HG02973 (cell line): ENCODE measurements around the gene CHST8.

Experiments used
- ATAC-seq: cut with Tn5 transposase; IDR thresholded peaks from one replicate; pipeline ENCODE4 v1.9.1; 2021; ENCODE audit warnings: moderate library complexity; ENCODE audit not compliant: unreplicated experiment

CHST8 gene

DNA sequence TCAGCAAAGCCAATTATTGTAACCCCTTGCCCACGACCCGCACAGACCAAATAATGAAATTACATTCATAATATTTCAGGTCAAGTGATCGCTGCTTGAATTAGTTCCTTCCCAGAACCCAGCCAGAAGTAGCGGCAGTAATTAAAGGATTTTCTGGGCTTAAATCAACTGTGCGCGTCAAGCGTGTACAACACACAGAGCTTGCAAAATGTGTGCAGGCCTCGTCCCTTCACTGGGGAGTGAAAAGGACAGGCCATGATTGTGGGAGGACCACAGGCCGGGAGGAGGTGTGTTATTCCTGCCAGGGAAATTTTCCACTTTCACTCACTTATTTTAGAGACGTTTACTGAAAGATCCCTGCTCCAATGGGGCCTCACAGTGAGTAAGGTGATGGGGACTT is 84.9 kb downstream of the CHST8 start:
- ATAC-seq: no peak

DNA sequence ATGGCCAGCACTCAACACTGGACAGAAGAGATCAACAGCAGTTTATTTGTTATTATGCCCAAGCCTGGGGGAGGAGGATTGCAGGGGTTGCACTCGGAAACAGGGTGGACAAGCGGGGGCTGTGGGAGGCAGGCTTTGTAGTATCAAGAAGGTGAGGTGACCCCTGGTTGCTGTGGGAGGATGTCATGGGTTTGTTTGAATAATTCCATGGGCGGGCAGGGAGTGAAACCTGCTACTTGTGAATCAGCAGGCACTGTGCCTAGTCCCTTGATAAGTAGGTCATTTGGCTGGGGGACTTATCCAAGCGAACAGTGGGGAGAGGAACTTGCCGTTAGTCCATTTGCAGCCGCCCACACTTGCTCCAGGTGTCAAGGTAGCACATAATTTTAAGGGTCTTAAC is 90.5 kb downstream of the CHST8 start:
- no peak for ATAC-seq

DNA sequence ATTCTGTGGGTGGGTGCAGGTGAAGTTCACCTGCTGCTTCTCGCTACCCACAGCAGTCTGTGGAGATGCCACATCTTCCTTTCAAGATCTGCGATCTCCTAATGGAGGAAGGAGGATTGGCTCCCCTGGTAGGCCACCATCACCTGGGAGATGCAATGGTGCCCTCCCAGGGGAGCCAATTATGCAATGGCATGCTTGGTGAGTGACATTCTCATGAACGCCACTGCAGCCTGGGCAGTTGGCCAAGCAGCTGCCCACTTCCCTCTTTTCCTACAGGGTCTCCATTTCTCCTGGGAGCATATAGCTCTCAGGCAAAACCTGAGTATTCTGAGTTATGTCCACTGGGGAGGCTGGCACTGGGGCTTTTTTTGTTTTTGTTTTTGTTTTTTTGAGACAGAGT is 91.4 kb downstream of the CHST8 start:
- ATAC-seq: no peak

DNA sequence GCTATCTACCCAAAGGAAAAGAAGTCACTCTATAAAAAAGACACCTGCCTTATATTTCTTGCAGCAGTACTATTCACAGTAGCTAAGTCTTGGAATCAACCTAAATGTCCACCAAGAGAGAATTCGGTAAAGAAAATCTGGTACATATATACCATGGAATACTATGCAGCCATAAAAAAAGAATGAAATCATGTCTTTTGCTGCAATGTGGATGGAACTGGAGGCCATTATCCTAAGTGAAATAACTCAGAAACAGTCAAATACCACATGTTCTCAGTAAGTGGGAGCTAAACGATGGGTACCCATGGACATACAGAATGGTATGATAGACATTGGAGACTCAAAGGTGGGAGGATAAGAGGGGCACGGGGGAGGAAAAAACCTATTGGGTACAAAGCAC is 92.4 kb downstream of the CHST8 start:
- ATAC-seq: no peak

DNA sequence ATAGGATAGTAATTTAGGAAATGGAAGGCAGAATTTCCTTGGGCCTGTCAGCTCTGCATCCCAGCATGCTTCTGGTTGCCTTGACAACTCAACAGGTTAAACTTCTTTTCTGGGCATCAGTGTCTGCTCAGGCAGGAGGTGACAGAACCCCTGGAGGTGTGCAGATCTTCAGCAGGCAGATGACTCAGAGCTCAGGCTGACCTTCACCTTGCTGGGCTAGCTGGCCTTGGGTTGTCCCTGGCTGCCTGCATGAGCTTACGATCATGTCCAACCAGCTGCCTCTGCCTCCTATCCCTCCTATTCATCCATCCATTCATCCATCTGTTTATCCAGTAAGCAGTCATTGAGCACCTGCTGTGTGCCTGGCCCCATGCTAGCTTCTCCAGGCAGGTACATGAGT is 93.7 kb downstream of the CHST8 start:
- no peak for ATAC-seq

DNA sequence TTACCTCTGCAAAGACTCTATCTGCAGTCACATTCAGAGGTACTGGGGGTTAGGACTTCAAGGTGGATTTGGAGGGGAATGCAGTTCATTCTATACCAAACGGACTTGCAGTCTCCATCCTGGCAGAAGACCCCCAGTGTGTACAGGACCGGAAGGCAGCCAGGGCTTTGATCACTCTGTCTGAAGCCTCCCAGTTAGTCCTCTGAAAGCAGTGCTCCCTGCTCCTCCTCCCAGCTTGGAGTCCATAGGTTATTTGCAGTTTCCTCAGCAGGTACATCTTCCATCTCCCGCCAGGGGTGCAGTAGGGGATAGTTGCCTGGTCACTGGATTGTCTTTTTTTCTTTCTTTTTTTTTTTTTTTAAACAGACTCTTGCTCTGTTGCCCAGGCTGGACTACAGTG is 96.1 kb downstream of the CHST8 start:
- no peak for ATAC-seq

DNA sequence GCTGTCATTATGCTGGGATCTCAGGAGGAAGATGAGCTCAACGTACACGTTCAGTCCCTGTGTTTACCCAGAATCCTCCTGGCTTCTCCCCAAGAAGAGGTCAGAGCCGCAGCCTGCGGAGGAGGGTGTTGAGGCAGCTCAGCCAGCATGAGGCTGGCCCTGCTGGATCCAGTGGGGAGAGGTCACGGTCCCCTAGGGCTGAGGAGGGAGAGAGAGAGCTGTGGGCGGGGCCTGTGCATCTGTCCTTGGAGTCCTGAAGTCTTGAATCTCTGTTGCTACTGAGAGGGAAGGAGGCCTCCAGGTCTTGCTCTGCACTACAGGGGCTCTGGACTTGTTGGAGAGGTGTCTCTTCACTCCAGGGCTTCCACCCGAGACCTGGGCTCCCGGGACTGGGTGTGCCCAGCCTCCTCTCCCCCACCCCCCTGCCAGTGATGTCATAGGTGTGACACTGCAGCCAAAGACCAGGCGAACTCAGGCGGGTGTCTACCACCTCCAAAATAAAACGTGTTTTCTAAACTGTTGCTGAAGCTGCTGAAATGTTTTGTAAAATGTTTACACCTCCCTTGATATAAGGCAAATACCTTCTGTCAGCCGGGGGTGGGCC is 97.0 kb downstream of the CHST8 start:
- ATAC-seq: no peak

DNA sequence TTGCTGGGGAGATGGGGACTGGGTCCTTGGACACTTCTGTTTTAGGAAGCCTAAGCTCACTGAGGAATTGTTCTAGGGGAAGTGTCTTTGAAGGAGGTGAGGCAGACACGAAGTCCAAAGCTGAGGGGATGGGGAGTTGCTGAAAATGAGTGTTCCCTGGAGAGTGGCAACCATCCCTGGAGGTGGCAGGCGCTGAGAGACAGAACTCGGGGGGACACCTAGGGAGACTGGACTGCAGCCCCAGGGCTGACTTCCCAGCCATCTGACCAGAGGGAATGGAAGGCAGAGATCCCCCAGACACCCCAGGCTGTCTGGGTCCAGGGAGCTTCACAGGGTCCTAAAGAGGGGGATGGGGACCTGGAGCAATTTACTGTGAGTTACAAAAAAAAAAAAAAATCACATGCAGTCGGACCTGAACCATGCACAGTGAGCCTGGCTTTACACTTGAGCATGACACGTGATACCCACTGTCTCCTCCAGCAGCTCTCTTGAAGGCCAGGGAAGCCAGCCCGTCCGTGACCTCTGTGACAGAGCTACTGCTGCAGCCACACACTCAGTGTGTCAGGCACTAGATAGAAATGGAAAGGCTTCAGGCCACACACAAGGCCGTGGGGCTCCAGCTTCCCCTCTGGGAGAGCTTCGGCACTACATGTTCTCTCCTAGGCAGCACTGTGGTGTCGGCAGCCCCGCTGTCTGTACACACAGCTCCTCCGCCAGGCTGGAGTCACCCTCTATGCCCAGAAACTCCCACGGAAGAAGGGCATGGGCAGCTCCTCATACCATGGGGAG is 97.8 kb downstream of the CHST8 start:
- no peak for ATAC-seq

DNA sequence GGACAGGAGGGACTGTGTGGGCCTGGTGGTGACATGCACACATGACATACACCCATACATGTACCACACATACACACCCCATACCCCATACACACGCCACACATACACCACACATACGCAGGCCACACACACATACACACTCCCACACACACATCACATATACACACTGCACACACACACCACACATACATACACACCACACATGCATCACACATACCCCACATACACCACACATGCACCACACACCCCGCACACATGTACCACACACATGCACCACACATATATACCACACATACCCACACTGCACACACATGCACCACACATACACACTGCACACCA is 98.4 kb downstream of the CHST8 start:
- no peak for ATAC-seq

DNA sequence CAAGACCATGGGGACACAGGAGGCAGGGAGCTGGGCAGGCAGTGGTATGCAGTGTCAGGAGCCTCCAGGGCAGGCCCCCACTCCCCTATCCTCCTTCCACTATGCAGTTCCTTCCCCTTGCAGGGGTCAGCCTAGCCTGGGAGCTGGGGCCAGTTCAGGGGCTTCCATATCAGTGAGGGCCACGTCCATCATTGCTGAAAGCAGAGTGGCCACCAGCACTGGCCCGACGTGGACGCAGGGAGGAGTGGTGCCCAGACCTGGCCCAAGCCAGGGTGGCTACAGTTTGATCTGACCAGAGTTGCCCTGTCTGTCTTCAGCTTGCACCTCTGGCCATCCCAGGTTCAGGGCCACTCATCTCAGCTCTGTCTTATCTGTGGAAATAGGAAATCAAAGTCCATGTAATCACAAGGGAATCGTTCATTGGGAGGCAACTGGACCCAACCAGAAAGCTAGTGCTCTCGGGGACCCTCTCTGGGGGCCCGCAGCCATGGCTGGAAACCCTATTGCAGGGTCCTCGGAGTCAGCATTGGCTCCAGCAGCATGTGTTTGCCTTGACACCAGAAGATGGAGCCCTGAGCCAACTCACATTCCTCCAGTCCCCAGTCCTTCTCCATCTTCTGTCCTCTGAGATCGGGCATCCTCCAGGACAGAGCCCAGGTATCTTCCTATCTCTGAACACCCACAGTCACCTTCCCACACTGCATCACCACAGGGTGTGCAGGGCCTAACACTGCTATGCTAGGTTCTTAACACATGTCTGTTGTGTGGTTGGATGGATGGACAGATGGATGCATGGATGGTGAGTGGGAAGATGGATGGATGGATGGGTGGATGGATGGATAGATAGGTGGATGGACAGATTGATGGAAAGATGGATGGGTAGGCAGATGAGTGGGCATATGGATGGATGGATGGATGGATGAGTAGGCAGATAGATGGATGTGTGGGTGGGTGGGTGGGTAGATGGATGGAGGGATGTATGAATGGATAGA is 99.2 kb downstream of the CHST8 start:
- ATAC-seq: no peak

DNA sequence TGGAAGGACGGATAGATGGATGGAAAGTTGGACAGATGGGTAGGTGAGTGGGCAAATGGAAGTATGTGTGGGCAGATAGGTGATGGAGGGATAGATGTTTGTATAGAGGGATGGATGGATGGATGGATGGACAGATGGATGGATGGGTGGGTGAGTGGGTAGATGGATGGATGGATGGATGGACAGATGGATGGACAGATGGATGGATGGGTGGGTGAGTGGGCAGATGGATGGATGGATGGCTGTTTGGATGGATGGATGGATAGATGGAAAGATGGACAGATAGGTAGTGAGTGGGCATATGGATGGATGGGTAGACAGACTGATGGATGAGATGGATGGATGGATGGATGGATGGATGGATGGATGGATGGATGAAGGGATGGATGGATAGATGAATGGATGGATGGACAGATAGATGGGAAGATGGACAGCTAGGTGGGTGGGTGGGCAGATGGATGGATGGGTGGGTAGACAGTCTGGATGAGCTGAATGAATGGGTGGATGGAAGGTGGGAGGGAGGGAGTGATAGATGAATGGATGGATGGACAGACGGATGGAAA is 100.1 kb downstream of the CHST8 start:
- ATAC-seq: no peak

DNA sequence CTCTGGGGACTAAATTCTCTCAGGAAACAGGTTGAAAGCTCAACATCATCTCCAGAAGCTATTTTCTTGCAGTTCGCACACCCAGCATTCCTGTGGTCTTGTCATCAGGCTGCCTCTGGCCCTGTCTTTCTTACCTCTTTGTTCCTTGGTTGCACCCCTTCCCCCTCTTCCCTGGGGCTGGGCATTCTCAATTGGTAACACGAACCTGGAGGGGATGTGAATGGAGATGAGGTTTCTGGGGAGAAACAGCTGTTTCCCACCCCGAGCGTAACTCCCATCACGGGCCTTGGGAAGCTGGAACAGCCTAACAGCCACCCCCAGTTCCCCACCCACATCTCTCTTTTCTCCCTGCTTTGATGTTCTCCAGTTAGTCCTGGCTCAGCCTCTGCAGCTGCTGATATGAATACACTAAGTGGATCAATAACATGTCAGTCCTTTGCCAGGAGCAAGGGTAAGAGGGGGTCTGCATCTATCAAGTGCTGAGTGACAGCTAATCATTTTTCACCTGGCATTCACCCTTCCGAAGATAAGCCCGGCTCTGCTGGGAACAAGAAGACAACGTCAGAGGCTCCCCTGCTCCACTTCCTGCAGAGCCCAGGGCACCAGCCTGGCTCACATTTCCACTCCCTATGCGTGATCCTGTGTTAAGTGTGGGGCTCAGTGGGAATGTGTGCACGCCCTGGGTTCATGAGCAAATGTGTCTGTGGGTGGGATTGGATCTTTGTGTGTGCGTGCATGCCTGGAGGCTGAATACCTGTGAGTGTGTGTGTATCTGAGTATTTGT is 100.9 kb downstream of the CHST8 start:
- no peak for ATAC-seq

DNA sequence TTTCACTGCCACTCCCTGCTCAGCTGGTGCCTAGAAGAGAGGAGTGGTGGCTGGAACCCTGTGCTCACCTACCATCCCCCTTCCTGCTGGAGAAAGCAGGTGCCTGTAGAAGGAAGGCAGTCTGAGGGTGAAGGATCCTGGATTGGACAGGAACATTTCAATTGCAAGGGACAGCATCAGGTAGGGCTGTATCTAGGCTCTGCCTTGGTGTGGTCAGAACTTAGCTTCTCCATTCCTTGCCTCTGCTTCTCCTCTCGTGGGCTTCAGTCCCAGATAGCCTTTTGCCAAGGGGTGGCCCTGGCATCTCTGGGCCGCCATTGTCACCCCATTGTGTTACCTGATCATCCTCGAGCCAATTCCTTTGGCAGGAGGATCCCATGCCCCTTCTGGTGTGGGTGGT is 101.8 kb downstream of the CHST8 start:
- no peak for ATAC-seq

DNA sequence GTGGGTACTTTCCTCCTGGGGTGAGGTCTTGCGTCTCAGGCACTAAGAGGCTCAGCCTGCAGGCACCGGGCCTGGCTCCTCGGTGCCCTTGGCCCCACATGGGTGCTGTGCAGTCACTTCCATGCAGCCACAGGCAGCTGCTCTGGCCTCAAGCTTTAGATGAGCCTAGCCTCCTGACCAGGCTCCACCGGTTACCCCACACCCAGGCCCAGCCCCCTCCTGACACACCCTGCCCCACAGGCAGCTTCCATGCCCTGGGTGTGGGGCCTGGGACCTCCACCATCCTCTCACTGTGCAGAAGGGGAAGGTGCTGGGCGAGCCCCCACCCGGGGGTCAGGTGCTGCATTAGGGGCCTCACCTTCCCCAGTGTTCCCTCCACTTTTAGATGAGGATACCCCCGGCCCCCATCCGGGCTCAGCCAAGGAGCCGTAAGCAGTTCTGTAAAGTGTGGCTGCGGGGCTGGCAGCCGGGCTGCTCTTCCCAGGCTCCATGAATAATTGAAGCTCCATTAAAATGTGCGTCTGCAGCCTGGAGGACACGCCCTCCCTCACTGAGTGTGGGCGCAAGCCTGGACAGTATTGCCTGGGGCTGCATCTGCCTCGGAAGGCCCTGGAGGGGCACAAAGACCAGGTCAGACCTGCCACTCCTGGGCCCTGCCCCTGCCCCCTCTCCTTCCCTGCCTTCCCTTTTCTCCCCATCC is 102.4 kb downstream of the CHST8 start:
- ATAC-seq: no peak

DNA sequence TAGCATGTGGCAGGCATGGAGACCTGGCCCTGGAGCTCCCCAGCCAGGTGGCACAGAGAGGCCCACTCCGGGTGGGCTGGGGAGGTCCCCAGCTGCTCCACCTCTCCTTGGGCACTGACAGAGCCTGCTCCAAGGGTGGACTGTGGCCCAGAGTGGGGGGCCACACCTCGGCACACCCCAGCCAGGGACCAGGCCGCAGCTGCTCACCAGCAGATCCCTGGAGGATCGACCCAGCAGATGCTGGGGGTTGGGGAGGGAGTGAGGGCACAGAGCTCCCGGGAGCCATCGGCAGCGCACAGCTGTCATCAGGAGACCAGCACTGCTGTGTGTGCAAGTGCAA is 102.9 kb downstream of the CHST8 start:
- no peak for ATAC-seq

DNA sequence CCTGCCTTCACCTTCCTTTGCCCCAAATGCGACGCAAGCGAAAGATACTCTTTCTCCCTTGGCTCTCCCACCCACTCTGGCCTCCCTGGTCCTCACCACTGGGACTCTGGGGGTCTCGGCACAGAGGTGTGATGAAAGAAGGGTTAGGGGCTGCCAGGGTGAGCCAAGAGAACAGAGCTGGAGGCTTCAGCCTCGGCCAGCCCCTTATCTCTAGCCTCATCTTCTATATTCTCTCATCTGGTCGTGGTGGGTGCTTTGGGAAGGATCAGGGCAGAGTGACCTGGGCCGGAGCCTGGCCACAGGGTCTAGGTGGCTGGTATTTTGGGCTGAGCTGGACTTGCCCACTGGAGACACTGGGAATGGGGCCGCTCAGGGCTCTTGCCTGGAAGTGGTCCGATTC is 103.8 kb downstream of the CHST8 start:
- no peak for ATAC-seq

DNA sequence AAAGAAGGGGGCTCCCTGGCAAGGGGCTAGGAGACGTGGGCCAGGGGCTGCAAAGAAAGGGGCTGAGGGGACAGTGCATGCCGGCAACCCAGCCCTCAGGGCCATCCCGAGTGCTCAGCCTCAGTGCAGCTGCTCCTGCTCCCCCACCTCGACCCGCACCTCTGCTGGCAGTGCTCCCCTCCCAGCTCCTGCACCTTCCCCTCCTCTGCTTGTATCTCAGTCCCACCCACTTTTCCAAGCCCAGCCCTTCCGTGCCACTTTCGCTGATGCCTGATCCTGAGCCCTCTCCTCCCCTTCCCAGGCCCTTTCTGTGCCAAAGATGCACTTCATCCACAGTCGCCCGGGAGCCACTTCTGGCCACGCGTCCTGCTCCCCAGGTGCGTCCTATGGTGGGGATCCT is 105.0 kb downstream of the CHST8 start:
- ATAC-seq: no peak

DNA sequence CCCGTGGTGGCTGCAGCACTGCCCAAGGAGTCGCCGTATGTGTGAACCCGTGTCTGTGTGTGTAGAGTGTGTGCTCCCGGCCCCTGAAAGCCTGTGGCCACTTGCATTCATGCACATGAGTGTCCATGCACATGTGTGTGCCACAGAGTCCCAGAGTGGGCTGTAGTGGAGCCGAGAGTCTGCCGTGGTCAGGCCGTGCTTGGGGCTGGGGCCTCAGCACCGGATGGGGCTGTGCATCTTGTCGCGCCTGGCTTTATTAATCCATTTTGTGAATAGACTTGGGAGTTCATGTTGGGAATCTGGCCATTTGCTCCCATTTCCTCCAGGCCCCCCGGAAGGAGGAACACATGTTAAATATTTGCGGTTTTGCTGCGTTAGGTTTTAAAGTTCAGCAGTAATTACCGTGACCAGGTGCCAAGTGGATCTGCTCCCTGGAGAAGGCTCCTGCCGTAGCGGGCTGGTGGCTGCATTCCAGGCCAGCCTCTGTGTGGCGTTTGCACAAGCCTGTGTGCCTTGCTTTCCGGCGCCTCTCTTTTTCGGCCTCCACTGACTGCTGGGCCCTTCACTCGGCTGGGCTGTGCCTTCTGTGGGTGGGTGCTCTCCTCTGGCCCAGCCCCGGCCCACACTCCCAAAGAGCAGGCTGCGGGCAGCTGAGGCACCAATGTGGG is 105.7 kb downstream of the CHST8 start:
- ATAC-seq: no peak

DNA sequence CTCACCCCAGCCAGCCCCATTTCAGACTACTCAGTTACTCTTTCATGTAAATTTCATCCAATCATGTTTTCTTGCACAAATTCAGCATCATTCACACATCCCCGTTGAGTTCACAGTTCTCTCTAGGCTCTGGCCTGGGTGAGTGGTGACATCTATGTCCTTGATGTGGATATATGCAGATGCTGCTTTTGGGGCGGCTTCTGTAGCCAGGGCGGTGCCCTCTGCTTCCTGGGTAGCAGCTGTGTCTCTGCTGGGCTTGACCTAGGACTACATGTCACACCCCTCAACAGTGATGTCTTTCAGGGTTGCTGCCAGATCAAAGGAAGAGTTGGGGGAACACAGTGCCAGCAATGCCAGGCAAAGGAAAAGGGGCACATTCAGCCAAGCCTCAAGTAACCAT is 106.4 kb downstream of the CHST8 start:
- ATAC-seq: no peak
